GM18505 (cell line): ENCODE results near the gene PANK4.
"Not testable (repeated sequence)": the region's sequence is repeated elsewhere in the genome, so short reads cannot be mapped to it uniquely, and the experiment has no call there.

ENCODE experiments used
- ATAC-seq: cut with Tn5 transposase; IDR thresholded peaks from one replicate; pipeline ENCODE4 v1.9.1; 2021; ENCODE audit not compliant: unreplicated experiment
- POLR2A ChIP-seq: IDR thresholded peaks from 4 replicates; pipeline ENCODE4 v1.6.1; 2011; ENCODE audit warnings: borderline replicate concordance; ENCODE audit not compliant: insufficient read depth, insufficient read length; ENCODE audit errors: extremely low read depth

The PANK4 gene

DNA sequence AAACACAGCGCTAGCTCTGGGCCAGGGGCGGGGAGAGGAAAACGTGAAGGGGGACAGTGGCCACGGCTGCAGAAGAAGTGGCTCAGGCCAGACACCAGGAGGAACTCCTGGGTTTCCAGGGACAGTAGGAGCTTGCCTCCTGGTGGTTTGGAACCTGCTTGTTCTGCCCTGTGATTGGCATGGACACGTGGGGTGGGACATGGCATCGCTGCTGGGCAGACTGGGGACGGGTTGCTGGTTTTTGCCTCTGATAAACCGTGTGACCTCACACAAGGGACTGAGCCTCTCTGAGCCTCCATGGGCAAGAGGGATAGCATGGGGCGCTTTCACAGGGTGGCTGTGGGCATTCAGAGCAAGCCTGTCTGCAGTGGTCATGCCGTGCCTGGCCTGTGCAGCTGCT lies 57.9 kb downstream of the PANK4 start:
- no peak for TF ChIP-seq POLR2A
- ATAC-seq = no peak

DNA sequence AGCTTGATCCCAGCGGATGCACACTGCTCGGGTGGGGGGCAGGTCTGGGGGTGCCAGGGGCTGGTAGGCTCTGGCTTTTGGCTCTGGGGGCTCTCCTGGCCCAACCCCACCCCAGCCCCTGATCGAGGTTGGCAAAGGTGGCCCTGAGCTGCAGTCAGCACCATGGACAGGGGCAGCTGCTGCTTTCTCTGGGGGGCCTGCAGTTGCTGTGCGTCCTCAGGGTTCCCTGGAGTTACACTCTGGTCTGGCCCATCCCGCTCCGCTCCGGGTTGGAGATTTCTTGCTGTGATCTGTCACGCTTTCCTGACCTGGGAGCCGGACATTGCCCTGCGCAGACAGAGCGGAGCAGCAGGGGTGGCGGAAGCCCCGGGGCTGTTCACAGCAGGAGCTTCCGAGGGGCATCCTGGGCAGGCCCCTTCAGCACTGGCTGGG lies 58.3 kb downstream of the PANK4 start:
- ATAC-seq = no peak
- no peak for TF ChIP-seq POLR2A

- ATAC-seq = no peak
- no peak for TF ChIP-seq POLR2A
Measured at GRCh38 chr1:2466958-2467554, 59.3 kb downstream of the PANK4 start.

DNA sequence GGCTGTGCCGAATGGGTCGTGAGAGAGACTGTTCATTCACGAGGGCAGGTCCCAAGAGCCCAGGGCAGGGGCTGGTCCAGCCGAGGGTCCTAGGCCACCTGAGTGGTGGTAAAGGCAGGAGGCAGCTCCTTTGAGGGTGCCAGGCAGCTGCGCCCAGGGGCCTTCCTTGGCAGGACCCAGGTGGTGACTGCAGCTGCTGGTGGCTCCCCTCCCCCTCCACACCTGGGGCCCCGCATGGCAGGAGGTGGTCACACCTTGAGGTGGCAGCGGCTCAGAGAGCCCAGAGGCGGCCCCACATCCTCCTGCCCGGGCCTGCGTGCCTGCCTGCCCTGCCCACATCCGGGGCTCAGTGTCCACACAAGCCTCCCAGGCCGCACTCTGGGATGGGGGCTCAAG lies 60.1 kb downstream of the PANK4 start:
- no peak for TF ChIP-seq POLR2A
- no peak for ATAC-seq

GRCh38 chr1:2465371-2466269 lies 60.8 kb downstream of the PANK4 start:
- no peak for TF ChIP-seq POLR2A
- ATAC-seq = no peak

DNA sequence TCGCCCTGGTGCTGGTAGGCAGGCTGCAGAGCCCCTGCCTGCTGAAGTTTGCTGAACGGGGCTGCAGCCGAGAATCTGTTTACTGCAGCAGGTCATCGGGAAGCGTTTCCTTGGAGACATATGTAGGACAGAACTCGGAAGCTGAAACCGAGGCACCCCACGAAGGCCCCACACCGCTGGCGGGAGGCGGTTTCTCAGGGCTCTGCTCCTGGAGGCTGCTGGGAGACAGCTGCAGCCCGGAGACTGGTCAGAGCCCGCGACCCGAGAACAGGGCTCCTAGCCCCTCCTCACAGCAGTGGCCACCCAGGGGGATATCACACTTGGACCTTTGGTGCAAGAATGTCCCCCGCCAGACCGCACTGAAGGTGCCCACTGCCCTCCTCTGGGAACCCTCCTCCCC lies 63.0 kb downstream of the PANK4 start:
- no peak for TF ChIP-seq POLR2A
- no peak for ATAC-seq

GRCh38 chr1:2462819-2463218 lies 63.6 kb downstream of the PANK4 start:
- no peak for TF ChIP-seq POLR2A
- no peak for ATAC-seq

DNA sequence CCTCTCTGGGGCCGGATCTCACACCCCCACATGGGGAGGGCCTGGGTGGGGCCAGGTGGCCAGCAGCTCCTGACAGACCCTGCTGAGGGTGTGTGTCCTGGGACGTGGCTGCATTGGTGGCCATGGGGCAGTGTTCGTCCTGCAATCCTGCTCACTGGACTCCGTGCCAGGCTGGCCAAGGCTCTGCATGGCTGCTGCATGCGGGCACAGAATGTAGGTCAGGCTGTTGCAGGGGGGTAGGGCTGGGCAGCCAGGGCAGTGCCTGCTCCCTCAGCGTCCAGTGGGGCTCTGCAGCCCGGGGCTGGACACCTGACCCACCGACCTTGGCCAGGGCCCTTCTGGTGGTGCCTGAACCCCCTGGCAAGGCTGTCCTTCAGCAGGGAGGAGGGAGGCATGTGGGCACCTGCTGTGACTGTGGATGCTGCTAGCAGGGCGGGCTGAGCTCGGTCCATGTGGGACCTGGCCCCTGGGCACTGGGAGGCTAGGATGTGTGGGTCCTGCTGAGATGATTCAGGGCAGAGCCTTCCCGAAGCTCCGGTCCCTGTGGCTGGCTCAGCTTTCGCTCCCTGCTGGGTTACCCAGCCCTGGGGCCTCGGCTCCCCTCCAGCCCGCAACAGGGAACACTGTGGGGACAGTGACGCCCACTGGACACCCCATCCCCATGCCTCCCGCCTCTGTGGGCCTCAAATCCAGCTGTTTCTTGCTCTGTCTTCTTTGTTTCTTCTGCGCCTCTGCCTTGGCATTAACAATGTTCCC lies 65.2 kb downstream of the PANK4 start:
- ATAC-seq = no peak
- TF ChIP-seq POLR2A = no peak

DNA sequence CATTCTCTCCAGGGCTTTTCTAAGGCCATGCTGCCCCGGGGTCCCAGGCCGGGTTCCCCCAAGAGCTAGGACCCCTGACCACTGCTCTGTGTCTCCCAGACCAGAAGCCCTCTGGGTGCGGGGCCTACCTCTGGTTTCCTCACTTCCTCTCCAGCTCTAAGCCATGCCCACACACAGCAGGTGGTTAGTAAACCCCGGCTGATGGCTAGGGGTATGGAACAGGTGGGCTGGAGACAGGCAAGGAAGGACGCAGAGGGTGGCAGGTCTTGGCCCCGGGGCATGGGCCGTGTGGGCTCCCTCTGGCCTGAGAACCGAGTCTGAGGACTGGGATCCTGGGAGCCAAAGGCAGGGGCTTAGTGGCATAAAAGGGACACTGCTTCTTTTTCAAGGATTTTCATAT lies 66.2 kb downstream of the PANK4 start:
- no peak for TF ChIP-seq POLR2A
- no peak for ATAC-seq

DNA sequence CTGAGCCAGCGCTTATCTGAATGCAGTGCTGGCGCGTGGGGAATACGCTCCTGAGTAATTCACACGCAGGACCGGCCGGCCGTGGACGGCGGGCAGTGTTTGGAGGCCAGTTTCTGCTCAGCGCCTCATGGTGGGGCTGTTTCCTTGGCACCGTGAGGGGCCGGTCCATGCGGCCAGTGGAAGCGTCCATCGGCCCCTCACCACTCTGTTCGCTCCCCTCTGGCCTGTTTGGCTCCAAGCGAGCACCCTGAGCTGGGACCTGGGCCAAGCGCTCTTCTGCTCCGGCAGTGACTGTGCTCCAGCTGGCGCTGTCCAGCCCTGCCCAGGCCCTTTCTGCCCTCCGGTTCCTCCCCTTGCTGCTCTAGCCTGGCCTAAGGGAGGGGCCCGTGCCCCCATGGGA lies 66.6 kb downstream of the PANK4 start:
- TF ChIP-seq POLR2A = no peak
- ATAC-seq = no peak

DNA sequence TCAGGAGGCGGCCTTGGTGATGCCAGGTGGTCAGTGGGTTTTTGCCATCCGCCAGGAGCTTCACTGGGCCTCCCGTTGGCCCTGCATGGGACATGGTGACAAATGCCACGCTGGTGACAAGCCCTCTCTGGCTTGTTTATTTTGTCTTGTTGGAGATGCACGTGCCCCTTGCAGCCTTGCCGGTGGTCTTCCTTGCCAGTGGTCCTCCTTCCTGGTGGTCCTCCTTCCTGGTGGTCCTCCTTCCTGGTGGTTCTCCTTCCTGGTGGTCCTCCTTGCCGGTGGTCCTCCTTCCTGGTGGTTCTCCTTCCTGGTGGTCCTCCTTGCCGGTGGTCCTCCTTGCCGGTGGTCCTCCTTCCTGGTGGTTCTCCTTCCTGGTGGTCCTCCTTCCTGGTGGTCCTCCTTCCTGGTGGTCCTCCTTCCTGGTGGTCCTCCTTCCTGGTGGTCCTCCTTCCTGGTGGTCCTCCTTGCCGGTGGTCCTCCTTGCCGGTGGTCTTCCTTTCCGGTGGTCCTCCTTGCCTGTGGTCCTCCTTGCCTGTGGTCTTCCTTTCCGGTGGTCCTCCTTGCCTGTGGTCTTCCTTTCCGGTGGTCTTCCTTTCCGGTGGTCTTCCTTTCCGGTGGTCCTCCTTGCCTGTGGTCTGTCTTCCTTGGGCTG lies 67.2 kb downstream of the PANK4 start:
- not testable (repeated sequence) for ATAC-seq

GRCh38 chr1:2458687-2459086 lies 67.7 kb downstream of the PANK4 start:
- no peak for TF ChIP-seq POLR2A
- no peak for ATAC-seq
